Astrocyte of the spinal cord (primary cell): ENCODE measurements around the gene TRAPPC5.

Source experiments
- DNase-seq: peaks from one replicate; pipeline ENCODE4 v3.0.0; 2011; ENCODE audit warnings: low read depth, low spot score
- H3K4me3 ChIP-seq: 2 replicates; pipeline ENCODE4 v1.5.1; 2011; ENCODE audit warnings: low read depth, mild to moderate bottlenecking, low read length, moderate library complexity
- in situ Hi-C: cut with HindIII; loops from 2 replicates; pipeline ENCODE4 v1.10.0; 2017; ENCODE audit warnings: low sequenced_read_pairs
- TF ChIP-seq, protein P1 (sequence below): IDR thresholded peaks from 2 replicates; pipeline ENCODE4 v1.5.1; 2012; ENCODE audit warnings: low read depth, mild to moderate bottlenecking, low read length, inconsistent platforms

Gene TRAPPC5

DNA sequence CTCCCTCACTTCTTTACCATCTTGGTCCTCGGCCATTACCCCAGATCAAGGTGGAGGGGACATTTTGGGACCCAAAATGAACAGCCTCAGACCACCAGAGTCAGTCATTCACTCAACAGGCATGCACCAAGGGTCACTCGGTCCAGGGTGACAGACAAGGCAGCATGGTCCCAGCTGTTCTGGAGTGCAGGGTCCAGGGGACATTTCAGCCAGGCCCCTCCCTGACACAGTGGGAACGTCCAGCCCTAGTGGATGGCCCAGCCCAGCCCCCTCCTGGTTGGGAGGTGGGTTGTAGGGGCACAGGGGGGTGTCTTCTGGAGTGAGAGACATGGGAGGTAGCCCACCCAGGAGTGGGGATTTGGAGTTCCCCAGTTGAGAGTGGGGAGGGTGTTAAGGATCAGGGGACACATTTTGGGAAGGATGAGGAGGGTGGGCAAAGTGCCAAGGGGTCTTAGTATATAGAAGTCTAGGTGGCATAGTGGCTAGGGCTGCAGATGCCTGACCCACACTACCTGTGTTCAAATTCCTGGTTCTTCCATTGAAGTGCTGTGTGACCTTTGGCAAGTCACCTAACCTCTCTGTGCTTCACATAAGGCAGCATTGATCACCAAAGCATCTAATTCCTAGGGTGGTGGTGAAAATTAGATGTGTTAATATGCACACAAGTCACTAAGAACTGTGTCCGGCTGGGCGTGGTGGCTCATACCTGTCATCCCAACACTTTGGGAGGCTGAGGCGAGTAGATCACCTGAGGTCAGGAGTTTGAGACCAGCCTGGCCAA lies 23.8 kb downstream of the TRAPPC5 start:
- in situ Hi-C loops, result no loop called here
- no peak for DNase-seq
- TF ChIP-seq, protein P1, sequence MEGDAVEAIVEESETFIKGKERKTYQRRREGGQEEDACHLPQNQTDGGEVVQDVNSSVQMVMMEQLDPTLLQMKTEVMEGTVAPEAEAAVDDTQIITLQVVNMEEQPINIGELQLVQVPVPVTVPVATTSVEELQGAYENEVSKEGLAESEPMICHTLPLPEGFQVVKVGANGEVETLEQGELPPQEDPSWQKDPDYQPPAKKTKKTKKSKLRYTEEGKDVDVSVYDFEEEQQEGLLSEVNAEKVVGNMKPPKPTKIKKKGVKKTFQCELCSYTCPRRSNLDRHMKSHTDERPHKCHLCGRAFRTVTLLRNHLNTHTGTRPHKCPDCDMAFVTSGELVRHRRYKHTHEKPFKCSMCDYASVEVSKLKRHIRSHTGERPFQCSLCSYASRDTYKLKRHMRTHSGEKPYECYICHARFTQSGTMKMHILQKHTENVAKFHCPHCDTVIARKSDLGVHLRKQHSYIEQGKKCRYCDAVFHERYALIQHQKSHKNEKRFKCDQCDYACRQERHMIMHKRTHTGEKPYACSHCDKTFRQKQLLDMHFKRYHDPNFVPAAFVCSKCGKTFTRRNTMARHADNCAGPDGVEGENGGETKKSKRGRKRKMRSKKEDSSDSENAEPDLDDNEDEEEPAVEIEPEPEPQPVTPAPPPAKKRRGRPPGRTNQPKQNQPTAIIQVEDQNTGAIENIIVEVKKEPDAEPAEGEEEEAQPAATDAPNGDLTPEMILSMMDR, result no peak
- H3K4me3 ChIP-seq, result no peak overlapping the region

DNA sequence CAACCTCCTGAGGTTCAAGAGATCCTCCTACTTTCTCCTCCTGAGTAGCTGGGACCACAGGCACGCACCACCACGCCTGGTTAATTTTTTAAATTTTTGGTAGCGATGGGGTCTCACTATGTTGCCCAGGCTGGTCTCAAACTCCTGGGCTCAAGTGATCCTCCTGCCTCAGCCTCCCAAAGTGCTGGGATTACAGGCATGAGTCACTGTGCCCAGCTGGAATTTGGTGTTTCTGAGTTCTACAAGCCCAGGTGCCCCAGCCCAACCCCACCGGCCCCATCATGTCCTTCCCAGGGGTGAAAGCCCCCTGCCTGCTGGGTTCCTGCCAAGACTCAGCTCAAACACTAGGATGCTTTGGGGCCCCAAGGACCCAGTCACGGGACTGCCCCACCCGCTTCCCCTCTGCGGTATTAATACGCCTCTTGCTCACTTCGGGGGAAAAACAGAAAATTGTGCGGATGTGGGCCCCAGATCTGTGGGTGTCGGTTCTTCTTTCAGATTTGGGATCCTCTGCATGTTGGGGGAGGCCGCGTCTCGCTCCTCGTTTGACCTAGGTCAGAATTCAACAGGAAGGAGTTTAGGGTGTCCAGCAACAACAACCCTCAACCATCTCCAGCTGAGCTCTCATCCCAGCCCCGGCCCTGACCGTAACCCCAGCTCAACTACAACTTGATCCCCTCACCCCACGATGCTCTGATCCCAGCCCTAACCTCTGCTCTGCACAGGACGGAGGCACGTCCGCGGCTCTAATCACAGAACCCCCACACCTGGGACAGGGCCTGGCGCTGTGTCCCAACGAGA lies 25.0 kb downstream of the TRAPPC5 start:
- TF ChIP-seq, protein P1, result no peak
- H3K4me3 ChIP-seq, result no peak overlapping the region
- in situ Hi-C loops, result no loop called here
- no peak for DNase-seq

GRCh38 chr19:7706188-7706954 lies 25.7 kb downstream of the TRAPPC5 start:
- in situ Hi-C loops, result no loop called here
- no peak overlapping the region for H3K4me3 ChIP-seq
- TF ChIP-seq, protein P1, result no peak
- DNase-seq, result no peak

DNA sequence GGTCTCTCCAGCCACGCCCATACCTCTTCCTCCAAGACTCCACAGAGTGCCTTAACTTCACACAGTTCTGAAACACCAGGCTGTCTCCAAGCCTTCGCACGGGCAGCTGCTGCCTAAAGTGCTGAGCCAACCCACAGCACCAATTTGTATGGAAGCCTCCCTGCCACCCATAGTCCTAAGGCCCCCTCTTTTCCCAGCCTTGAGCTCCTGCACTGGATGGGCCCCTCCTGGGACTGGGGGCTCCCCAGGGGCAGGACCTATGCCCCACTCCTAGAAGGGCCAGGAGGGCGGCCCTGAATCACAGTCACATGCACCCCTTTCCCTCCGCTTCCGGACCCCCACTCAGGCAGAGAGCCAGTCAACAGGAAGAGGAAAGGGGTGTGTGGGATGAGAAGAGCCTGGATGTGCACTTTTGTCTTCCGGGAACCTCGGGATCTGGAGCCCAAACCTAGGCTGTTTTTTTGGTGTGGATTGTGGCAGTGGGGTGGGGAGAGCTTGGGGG lies 26.4 kb downstream of the TRAPPC5 start:
- TF ChIP-seq, protein P1, result no peak
- DNase-seq, result no peak
- in situ Hi-C loops, result no loop called here
- no peak overlapping the region for H3K4me3 ChIP-seq

GRCh38 chr19:7709932-7710460 lies 29.4 kb downstream of the TRAPPC5 start:
- no peak overlapping the region for H3K4me3 ChIP-seq
- DNase-seq, result no peak
- in situ Hi-C loops, result no loop called here
- TF ChIP-seq, protein P1, result no peak

DNA sequence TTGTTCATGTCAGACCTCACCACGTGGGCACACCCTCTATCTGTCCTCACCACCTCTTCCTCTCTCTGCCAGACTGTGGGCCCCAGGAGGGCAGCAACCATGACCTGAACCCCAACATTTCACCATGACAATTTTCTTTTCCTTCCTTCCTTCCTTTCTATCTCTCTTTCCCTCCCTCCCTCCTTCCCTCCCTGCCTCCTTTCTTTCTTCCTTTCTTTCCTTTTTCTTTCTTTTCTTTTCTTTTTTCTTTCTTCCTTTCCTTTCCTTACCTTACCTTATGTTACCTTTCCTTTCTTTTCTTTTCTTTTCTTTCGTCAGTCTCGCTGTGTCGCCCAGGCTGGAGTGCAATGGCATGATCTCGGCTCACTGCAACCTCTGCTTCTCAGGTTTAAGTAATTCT lies 30.0 kb downstream of the TRAPPC5 start:
- TF ChIP-seq, protein P1, result no peak
- in situ Hi-C loops, result no loop called here
- no peak overlapping the region for H3K4me3 ChIP-seq
- DNase-seq, result no peak
